ENCODE data around the gene CCR5AS.
"Not testable (repeated sequence)": the region's sequence is repeated elsewhere in the genome, so short reads cannot be mapped to it uniquely, and the experiment has no call there.

The CCR5AS gene

DNA sequence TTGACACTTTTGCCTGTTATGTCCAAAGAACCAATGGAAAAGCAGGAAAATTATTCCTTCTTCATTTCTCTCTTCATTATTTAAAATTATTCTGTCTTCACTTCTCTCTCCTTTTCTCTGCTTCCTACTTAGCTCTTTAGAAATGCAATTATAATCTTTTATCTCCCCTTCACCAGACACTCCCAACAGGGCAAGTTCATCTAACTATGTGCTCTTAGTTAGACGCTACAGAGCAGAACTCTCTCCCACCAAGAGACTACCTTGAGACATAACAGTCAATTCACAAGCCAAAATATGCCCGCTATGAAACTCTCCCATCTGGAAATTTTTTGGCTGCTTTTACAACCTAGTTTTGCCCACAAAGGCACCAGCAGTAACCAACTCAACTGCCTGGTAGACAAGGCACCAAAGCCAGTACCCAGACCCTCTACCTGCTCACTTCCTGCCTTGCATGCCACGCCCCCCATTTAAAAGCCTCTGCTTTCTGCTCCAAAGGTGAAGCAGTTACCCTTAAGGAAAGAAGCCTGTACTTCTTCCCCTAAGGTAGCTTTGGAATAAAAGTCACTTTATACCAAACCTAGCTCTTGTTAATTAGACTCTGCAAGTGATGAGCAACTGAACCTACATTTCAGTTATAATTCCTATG, 28.3 kb upstream of the CCR5AS start:
- ATAC-seq (no peak), DNase-seq (no peak)
- H3K4me3 ChIP-seq: no peak overlapping the region
- H3K4me1 ChIP-seq: no peaks in the 10 kb centered on the region
- H3K36me3 ChIP-seq: no peaks in the 10 kb centered on the region
- H3K9me3 ChIP-seq: no peaks in the 10 kb centered on the region
- intact Hi-C loops (cut with DNase I; ENCODE audit: low total_unique reads) (no loop called here), in situ Hi-C loops (cut with MboI; ENCODE audit: low sequenced_read_pairs in 4 of 4) (no loop called here)
- TF ChIP-seq CTCF (IDR thresholded peaks at IDR 0.05 in 4 of 5, conservative IDR thresholded peaks at IDR 0.05 in 1 of 5) (no peak), POLR2A (IDR thresholded peaks at IDR 0.05) (no peak)
- no peak overlapping the region for H3K27ac ChIP-seq
- no peaks in the 10 kb centered on the region for H3K27me3 ChIP-seq

- intact Hi-C loops (cut with DNase I; ENCODE audit: low total_unique reads): no loop called here
- ATAC-seq: no peak
- Histone ChIP-seq H3K4me3 (no peak overlapping the region), H3K9me3 (no peaks in the 10 kb centered on the region), H3K36me3 (no peaks in the 10 kb centered on the region), H3K27me3 (no peaks in the 10 kb centered on the region), H3K27ac (no peak overlapping the region), H3K4me1 (no peaks in the 10 kb centered on the region)
- no peak for TF ChIP-seq POLR2A (IDR thresholded peaks at IDR 0.05)
- TF ChIP-seq CTCF (IDR thresholded peaks at IDR 0.05 in 4 of 5, conservative IDR thresholded peaks at IDR 0.05 in 1 of 5): no peak
- no peak for DNase-seq
- in situ Hi-C loops (cut with MboI; ENCODE audit: low sequenced_read_pairs in 4 of 4): no loop called here
These were observed 27.0 kb upstream of the CCR5AS start for GRCh38 chr3:46433841-46434240.

DNA sequence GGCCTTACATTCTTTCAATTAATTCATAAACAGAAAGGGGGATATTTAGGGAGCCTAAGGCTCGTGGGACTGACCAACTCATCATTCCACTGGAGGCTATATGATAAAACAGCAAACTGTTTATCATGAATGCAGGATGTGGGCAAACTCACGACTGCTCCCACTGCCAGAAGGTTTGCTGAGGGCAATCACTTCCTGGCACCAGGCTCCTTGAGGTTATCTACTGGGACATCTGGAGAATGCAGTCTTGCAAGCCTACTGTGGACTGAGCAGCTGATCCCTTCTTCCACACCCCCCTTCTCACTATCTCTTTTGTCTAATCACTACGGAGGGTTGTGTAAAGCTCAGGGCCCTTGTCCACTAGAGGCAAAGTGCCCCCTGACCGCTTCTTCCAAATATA, 26.3 kb upstream of the CCR5AS start:
- ATAC-seq; H3K27me3 ChIP-seq; intact Hi-C loops (cut with DNase I; ENCODE audit: low total_unique reads); H3K4me1 ChIP-seq; H3K36me3 ChIP-seq; H3K27ac ChIP-seq; H3K4me3 ChIP-seq; DNase-seq; H3K9me3 ChIP-seq; in situ Hi-C loops (cut with MboI; ENCODE audit: low sequenced_read_pairs in 4 of 4): not testable (repeated sequence)

DNA sequence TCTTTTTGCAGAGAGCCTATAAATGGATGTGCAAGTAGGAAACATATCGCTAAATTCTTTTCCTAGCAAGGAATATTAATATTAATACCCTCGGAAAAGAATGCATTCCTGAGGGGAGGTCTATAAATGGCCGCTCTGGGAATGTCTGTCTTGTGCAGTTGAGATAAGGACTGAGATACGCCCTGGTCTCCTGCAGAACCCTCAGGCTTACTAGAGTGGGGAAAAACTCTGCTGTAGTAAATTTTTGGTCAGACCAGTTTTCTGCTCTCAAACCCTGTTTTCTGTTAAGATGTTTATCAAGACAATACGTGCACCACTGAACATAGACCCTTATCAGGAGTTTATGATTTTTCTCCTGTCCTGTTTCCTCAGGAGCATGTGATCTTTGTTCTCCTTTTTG, 25.0 kb upstream of the CCR5AS start:
- H3K4me1 ChIP-seq; H3K4me3 ChIP-seq; DNase-seq; H3K27me3 ChIP-seq; H3K27ac ChIP-seq; in situ Hi-C loops (cut with MboI; ENCODE audit: low sequenced_read_pairs in 4 of 4); ATAC-seq; intact Hi-C loops (cut with DNase I; ENCODE audit: low total_unique reads); H3K9me3 ChIP-seq; H3K36me3 ChIP-seq: not testable (repeated sequence)

GRCh38 chr3:46430879-46431278, 24.0 kb upstream of the CCR5AS start:
- DNase-seq; in situ Hi-C loops (cut with MboI; ENCODE audit: low sequenced_read_pairs in 4 of 4); H3K4me1 ChIP-seq; H3K4me3 ChIP-seq; ATAC-seq; H3K36me3 ChIP-seq; H3K27ac ChIP-seq; H3K27me3 ChIP-seq; H3K9me3 ChIP-seq; intact Hi-C loops (cut with DNase I; ENCODE audit: low total_unique reads): not testable (repeated sequence)

GRCh38 chr3:46429671-46430070, 22.8 kb upstream of the CCR5AS start:
- DNase-seq: no peak
- Histone ChIP-seq H3K27ac (no peak overlapping the region), H3K27me3 (no peaks in the 10 kb centered on the region), H3K4me3 (no peak overlapping the region), H3K4me1 (no peaks in the 10 kb centered on the region), H3K9me3 (no peaks in the 10 kb centered on the region), H3K36me3 (no peaks in the 10 kb centered on the region)
- intact Hi-C loops (cut with DNase I; ENCODE audit: low total_unique reads): loop anchor here (10.0 kb wide), 1 partner anchor 145 kb away; no protein-coding TSS in a partner anchor
- no peak for TF ChIP-seq CTCF (IDR thresholded peaks at IDR 0.05 in 4 of 5, conservative IDR thresholded peaks at IDR 0.05 in 1 of 5)
- no peak for TF ChIP-seq POLR2A (IDR thresholded peaks at IDR 0.05)
- no peak for ATAC-seq
- in situ Hi-C loops (cut with MboI; ENCODE audit: low sequenced_read_pairs in 4 of 4): no loop called here
